Small intestine (tissue), 7 donors: ENCODE measurements around the gene ZNF107. TPM values are rescaled to one million over a fixed set of nuclear protein-coding genes. Genes with fewer than 3 reads are reported as not detected.
"Not testable (repeated sequence)": the region's sequence is repeated elsewhere in the genome, so short reads cannot be mapped to it uniquely, and the experiment has no call there.

ENCODE experiments used
- DNase-seq, 2 donors: peaks; one replicate each; pipeline versions ENCODE4 v3.0.0 to v3.0.0-alpha.2; 2013
- FAIRE-seq: peaks from 2 replicates; lab custom pipeline; 2012; peaks lifted over from hg19 to GRCh38; lab: Jason Lieb, UNC
- H3K27ac ChIP-seq, 3 donors: one replicate each; pipeline ENCODE4 v1.5.1; 2013; ENCODE audit warnings: low read length in 2 of 3, mild to moderate bottlenecking in 2 of 3, control low read depth in 1 of 3, inconsistent platforms in 1 of 3, low read depth in 1 of 3, moderate library complexity in 1 of 3
- H3K27me3 ChIP-seq, 3 donors: one replicate each; pipeline ENCODE4 v1.6.1; 2013; ENCODE audit warnings: low read length in 3 of 3, inconsistent platforms in 1 of 3; ENCODE audit not compliant: control insufficient read depth in 3 of 3, insufficient read depth in 3 of 3
- H3K36me3 ChIP-seq, 3 donors: one replicate each; pipeline ENCODE4 v1.6.1; 2013; ENCODE audit warnings: low read length in 3 of 3, inconsistent platforms in 1 of 3, low read depth in 1 of 3, mild to moderate bottlenecking in 1 of 3, moderate library complexity in 1 of 3; ENCODE audit not compliant: control insufficient read depth in 3 of 3, insufficient read depth in 2 of 3
- H3K4me1 ChIP-seq, 3 donors: one replicate each; pipeline ENCODE4 v1.6.1; 2013; ENCODE audit warnings: low read length in 2 of 3, inconsistent platforms in 1 of 3, low read depth in 1 of 3, mild to moderate bottlenecking in 1 of 3, moderate library complexity in 1 of 3; ENCODE audit not compliant: control insufficient read depth in 3 of 3, insufficient read depth in 2 of 3
- H3K4me3 ChIP-seq, 3 donors: one replicate each; pipeline ENCODE4 v1.5.1; 2013; ENCODE audit warnings: low read length in 3 of 3, control low read depth in 1 of 3, inconsistent platforms in 1 of 3, low read depth in 1 of 3, mild to moderate bottlenecking in 1 of 3, moderate library complexity in 1 of 3
- H3K9me3 ChIP-seq, 2 donors: one replicate each; pipeline ENCODE4 v1.6.1; 2013; ENCODE audit warnings: low read depth in 1 of 2, low read length in 1 of 2; ENCODE audit not compliant: control insufficient read depth in 2 of 2, insufficient read depth in 1 of 2
- WGBS, 3 donors: extraction: QIAGEN DNeasy Blood & Tissue Kit; methylation state at CpG; one replicate each; pipeline ENCODE4 v1.1.7; 2013; 5-methylcytosine and 5-hydroxymethylcytosine counted together
- polyA plus RNA-seq, 4 donors: library from polyadenylated mRNA; stranded (reverse) in 3 of 4; unstranded in 1 of 4; fragments of 200-250 nt in 3 of 4; fragments of 120-200 nt in 1 of 4; gene quantifications; one replicate each; pipeline versions ENCODE4 v1.2.1 to v1.2.3, GENCODE V29; 2013
- donor health status: healthy with polysubstance abuse.
- donor health status: control.
- donor health status: control.
- donor health status: Bipolar disorder and iron deficiency.
- donor health status: healthy.

ZNF107 gene
- polyA plus RNA-seq, 4 donors, result 0.81 to 6.2 (median 1.7) TPM

- H3K9me3 ChIP-seq, result peaks cover 0 to 21% of the 10 kb centered on the region in 2 donors
- H3K36me3 ChIP-seq, H3K27me3 ChIP-seq, H3K27ac ChIP-seq, FAIRE-seq, H3K4me1 ChIP-seq, H3K4me3 ChIP-seq, DNase-seq: not testable (repeated sequence)
- 96 to 99% (median 98%) methylated on average over 16 to 29 of the region's 29 CpGs for WGBS, 3 donors
These were observed 52.0 kb downstream of the ZNF107 start for GRCh38 chr7:64717896-64718295.

GRCh38 chr7:64729089-64729848 is 63.3 kb downstream of the ZNF107 start:
- H3K9me3 ChIP-seq, result peaks cover 0 to 28% of the 10 kb centered on the region in 2 donors
- no peak overlapping the region for H3K27ac ChIP-seq
- H3K4me1 ChIP-seq, result no peaks in the 10 kb centered on the region
- no peaks in the 10 kb centered on the region for H3K36me3 ChIP-seq
- FAIRE-seq (no peak), DNase-seq (no peak)
- WGBS, 3 donors, result 69 to 75% (median 71%) methylated on average over 3 of the region's 3 CpGs
- no peak overlapping the region for H3K4me3 ChIP-seq
- H3K27me3 ChIP-seq, result no peaks in the 10 kb centered on the region

GRCh38 chr7:64733550-64734240 is 67.8 kb downstream of the ZNF107 start:
- no peak overlapping the region for H3K27ac ChIP-seq
- 90 to 91% (median 91%) methylated on average over 8 of the region's 8 CpGs for WGBS, 3 donors
- no peaks in the 10 kb centered on the region for H3K4me1 ChIP-seq
- H3K4me3 ChIP-seq, result no peak overlapping the region
- FAIRE-seq (no peak), DNase-seq (no peak)
- no peaks in the 10 kb centered on the region for H3K36me3 ChIP-seq
- H3K27me3 ChIP-seq, result no peaks in the 10 kb centered on the region
- H3K9me3 ChIP-seq, result peaks cover 0 to 32% of the 10 kb centered on the region in 2 donors

GRCh38 chr7:64736575-64736974 is 70.6 kb downstream of the ZNF107 start:
- FAIRE-seq, result no peak
- 92 to 96% (median 96%) methylated on average over 20 of the region's 20 CpGs for WGBS, 3 donors
- DNase-seq, result no peak
- no peak overlapping the region for H3K27ac ChIP-seq
- H3K27me3 ChIP-seq, result no peaks in the 10 kb centered on the region
- no peak overlapping the region for H3K4me3 ChIP-seq
- H3K36me3 ChIP-seq, result no peaks in the 10 kb centered on the region
- no peaks in the 10 kb centered on the region for H3K4me1 ChIP-seq
- H3K9me3 ChIP-seq, result peaks cover 0 to 35% of the 10 kb centered on the region in 2 donors

GRCh38 chr7:64738403-64738802 is 72.5 kb downstream of the ZNF107 start:
- H3K4me1 ChIP-seq, H3K4me3 ChIP-seq, H3K27ac ChIP-seq, H3K27me3 ChIP-seq, DNase-seq, FAIRE-seq, H3K36me3 ChIP-seq: not testable (repeated sequence)
- peaks cover 0 to 30% of the 10 kb centered on the region in 2 donors for H3K9me3 ChIP-seq
- 90 to 93% methylated on average over 4 to 19 of the region's 29 CpGs; no CpG with 5 or more reads in 1 of the 3 donors for WGBS, 3 donors

- not testable (repeated sequence) for H3K27ac ChIP-seq, FAIRE-seq
These were observed 73.0 kb downstream of the ZNF107 start for GRCh38 chr7:64738953-64739352.

GRCh38 chr7:64744680-64745079 is 78.7 kb downstream of the ZNF107 start:
- no peaks in the 10 kb centered on the region for H3K36me3 ChIP-seq
- H3K27ac ChIP-seq, result no peak overlapping the region
- peaks cover 0 to 19% of the 10 kb centered on the region in 2 donors for H3K9me3 ChIP-seq
- no peaks in the 10 kb centered on the region for H3K4me1 ChIP-seq
- no peaks in the 10 kb centered on the region for H3K27me3 ChIP-seq
- DNase-seq, result no peak
- 84 to 90% (median 86%) methylated on average over 4 of the region's 4 CpGs for WGBS, 3 donors
- FAIRE-seq, result no peak
- H3K4me3 ChIP-seq, result no peak overlapping the region

More at GRCh38 chr7:64738953-64739352, 73.0 kb downstream of the ZNF107 start:
- WGBS, 3 donors, result 94 to 99% (median 96%) methylated on average over 15 to 29 of the region's 29 CpGs
- H3K4me1 ChIP-seq, H3K4me3 ChIP-seq, H3K27me3 ChIP-seq, DNase-seq, H3K36me3 ChIP-seq: not testable (repeated sequence)
- H3K9me3 ChIP-seq, result peaks cover 0 to 27% of the 10 kb centered on the region in 2 donors

GRCh38 chr7:64747802-64748201 is 81.9 kb downstream of the ZNF107 start:
- Histone ChIP-seq H3K9me3 (peaks cover 0 to 16% of the 10 kb centered on the region in 2 donors), H3K36me3 (no peaks in the 10 kb centered on the region), H3K27ac (no peak overlapping the region), H3K4me1 (no peaks in the 10 kb centered on the region), H3K4me3 (no peak overlapping the region), H3K27me3 (no peaks in the 10 kb centered on the region)
- FAIRE-seq (no peak), DNase-seq (no peak)
